RWPE2 (cell line): ENCODE data around the gene PPP1R16B.

Experiments used
- ATAC-seq: fragments of 200-7000 bp; cut with Tn5 transposase; 3 replicates; pipeline ENCODE4 v1.9.1; 2021; ENCODE audit warnings: low read depth
- DNase-seq: peaks from one replicate; pipeline ENCODE4 v3.0.0-alpha.2; 2020; ENCODE audit warnings: low spot score
- H3K27ac ChIP-seq: fragments of 450-650 bp; 2 replicates; pipeline ENCODE4 v1.5.1; 2017; ENCODE audit warnings: mild to moderate bottlenecking; ENCODE audit not compliant: poor library complexity, severe bottlenecking
- H3K27me3 ChIP-seq: fragments of 250-450 bp; sonication (Bioruptor Pico); 2 replicates; pipeline ENCODE4 v1.5.1; 2021; ENCODE audit warnings: mild to moderate bottlenecking, moderate library complexity; ENCODE audit not compliant: insufficient read depth, poor library complexity, severe bottlenecking
- H3K36me3 ChIP-seq: fragments of 250-450 bp; sonication (Bioruptor Pico); 2 replicates; pipeline ENCODE4 v1.5.1; 2020; ENCODE audit warnings: low read depth, mild to moderate bottlenecking, moderate library complexity
- H3K4me1 ChIP-seq: fragments of 250-450 bp; sonication (Bioruptor Pico); 2 replicates; pipeline ENCODE4 v1.5.1; 2021; ENCODE audit warnings: mild to moderate bottlenecking, moderate library complexity; ENCODE audit not compliant: insufficient read depth, poor library complexity, severe bottlenecking
- H3K4me3 ChIP-seq: fragments of 250-450 bp; sonication (Bioruptor Pico); 2 replicates; pipeline ENCODE4 v1.5.1; 2021; ENCODE audit warnings: mild to moderate bottlenecking, moderate library complexity; ENCODE audit not compliant: severe bottlenecking
- H3K9me3 ChIP-seq: fragments of 250-450 bp; sonication (Bioruptor Pico); 2 replicates; pipeline ENCODE4 v1.5.1; 2021; ENCODE audit warnings: mild to moderate bottlenecking, moderate library complexity; ENCODE audit not compliant: severe bottlenecking
- CTCF ChIP-seq: fragments of 450-650 bp; IDR thresholded peaks from one replicate; pipeline ENCODE4 v1.5.1; 2017; ENCODE audit warnings: mild to moderate bottlenecking, moderate library complexity; ENCODE audit not compliant: poor library complexity, severe bottlenecking

The PPP1R16B gene

GRCh38 chr20:38836991-38837390, 31.5 kb downstream of the PPP1R16B start:
- Histone ChIP-seq H3K9me3 (no peaks in the 10 kb centered on the region), H3K4me3 (no peak overlapping the region), H3K27ac (no peak overlapping the region), H3K36me3 (no peaks in the 10 kb centered on the region), H3K4me1 (no peaks in the 10 kb centered on the region), H3K27me3 (peaks cover 4% of the 10 kb centered on the region)
- DNase-seq, result no peak
- ATAC-seq, result no peak; the same call in 2 of the 3 replicates
- no peak for TF ChIP-seq CTCF

GRCh38 chr20:38838326-38838725, 32.8 kb downstream of the PPP1R16B start:
- Histone ChIP-seq H3K4me1 (no peaks in the 10 kb centered on the region), H3K4me3 (no peak overlapping the region), H3K27ac (no peak overlapping the region), H3K27me3 (peaks cover 4% of the 10 kb centered on the region), H3K36me3 (no peaks in the 10 kb centered on the region), H3K9me3 (no peaks in the 10 kb centered on the region)
- no peak for TF ChIP-seq CTCF
- DNase-seq, result no peak
- ATAC-seq, result no peak

- Histone ChIP-seq H3K36me3 (no peaks in the 10 kb centered on the region), H3K9me3 (no peaks in the 10 kb centered on the region), H3K27ac (no peak overlapping the region), H3K4me3 (no peak overlapping the region), H3K4me1 (no peaks in the 10 kb centered on the region), H3K27me3 (no peaks in the 10 kb centered on the region)
- ATAC-seq (no peak), DNase-seq (no peak)
- no peak for TF ChIP-seq CTCF
These were observed 34.1 kb downstream of the PPP1R16B start for GRCh38 chr20:38839563-38839962.

GRCh38 chr20:38840053-38840893, 34.8 kb downstream of the PPP1R16B start:
- no peaks in the 10 kb centered on the region for H3K4me1 ChIP-seq
- H3K36me3 ChIP-seq, result no peaks in the 10 kb centered on the region
- ATAC-seq (peak; percentile 13), DNase-seq (no peak)
- H3K4me3 ChIP-seq, result no peak overlapping the region
- TF ChIP-seq CTCF, result no peak
- H3K9me3 ChIP-seq, result no peaks in the 10 kb centered on the region
- no peak overlapping the region for H3K27ac ChIP-seq
- no peaks in the 10 kb centered on the region for H3K27me3 ChIP-seq

GRCh38 chr20:38840894-38841470, 35.5 kb downstream of the PPP1R16B start:
- Histone ChIP-seq H3K27ac (no peak overlapping the region), H3K9me3 (no peaks in the 10 kb centered on the region), H3K4me1 (no peaks in the 10 kb centered on the region), H3K36me3 (no peaks in the 10 kb centered on the region), H3K27me3 (no peaks in the 10 kb centered on the region), H3K4me3 (no peak overlapping the region)
- no peak for TF ChIP-seq CTCF
- DNase-seq, result no peak
- no peak for ATAC-seq
